BLaER1 treated with 17β-estradiol and CSF1 and Interleukin-3, amounts not matched to agents 10 nM and 100 nM (cell line): ENCODE data around the gene CD164.

Source experiments
- H3K27ac ChIP-seq, 11 experiments: shearing (Covaris generic); formaldehyde crosslinking; 2 replicates each; pipeline ENCODE4 v1.8.1; 2022
- H3K27me3 ChIP-seq, 11 experiments: shearing (Covaris generic); formaldehyde crosslinking; 2 replicates each; pipeline ENCODE4 v1.8.1; 2022
- H3K36me3 ChIP-seq, 11 experiments: shearing (Covaris generic); formaldehyde crosslinking; 2 replicates each; pipeline ENCODE4 v1.8.1; 2022
- H3K4me1 ChIP-seq, 10 experiments: shearing (Covaris generic); formaldehyde crosslinking; 2 replicates each; pipeline ENCODE4 v1.8.1; 2022
- H3K4me2 ChIP-seq, 11 experiments: shearing (Covaris generic); formaldehyde crosslinking; 2 replicates each; pipeline ENCODE4 v1.8.1; 2022
- H3K4me3 ChIP-seq, 10 experiments: shearing (Covaris generic); formaldehyde crosslinking; 2 replicates each; pipeline ENCODE4 v1.8.1; 2022
- H3K9ac ChIP-seq, 11 experiments: shearing (Covaris generic); formaldehyde crosslinking; 2 replicates each; pipeline ENCODE4 v1.8.1; 2022
- H3K9me3 ChIP-seq, 11 experiments: shearing (Covaris generic); formaldehyde crosslinking; replicated peaks in 1 of 11; 2 replicates each; pipeline ENCODE4 v1.8.1; 2022
- H4K20me1 ChIP-seq, 11 experiments: shearing (Covaris generic); formaldehyde crosslinking; 2 replicates each; pipeline ENCODE4 v1.8.1; 2022
- Cebpa-rat ChIP-seq, 11 experiments: shearing (Covaris generic); IDR thresholded peaks; 2 replicates each; pipeline ENCODE4 v1.8.1; 2022

The CD164 gene

DNA sequence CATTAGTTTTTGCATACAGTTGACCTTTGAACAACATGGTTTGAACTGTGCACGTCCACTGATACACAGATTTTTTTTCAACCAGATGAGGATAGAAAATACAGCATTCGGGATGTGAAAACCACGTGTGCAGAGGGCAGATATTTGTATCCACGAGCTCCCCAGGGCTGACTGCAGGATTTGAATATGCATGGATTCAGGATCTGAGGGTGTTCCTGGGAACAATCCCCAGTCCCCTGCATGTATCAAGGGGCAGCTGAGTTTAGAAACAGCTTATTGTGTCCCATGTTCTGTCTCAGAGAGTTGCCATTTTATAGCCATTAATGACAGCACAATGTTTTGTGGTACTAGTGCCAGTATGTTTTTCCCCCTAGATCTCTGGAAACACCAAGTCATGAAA is 53.6 kb downstream of the CD164 start:
- Histone ChIP-seq H3K9me3 (peaks cover 0 to 25% (median 18%) of the 10 kb centered on the region in 11 experiments; a peak in 15 of 22 replicates), H3K27me3 (no peaks in the 10 kb centered on the region), H3K4me1 (peaks cover 16 to 66% (median 30%) of the 10 kb centered on the region in 10 experiments), H3K9ac (no peak overlapping the region), H3K4me3 (no peak overlapping the region), H4K20me1 (no peaks in the 10 kb centered on the region), H3K36me3 (no peaks in the 10 kb centered on the region), H3K4me2 (peak overlapping the region in 1 of 11 experiments; percentile 41; a peak in 1 of 22 replicates), H3K27ac (no peak overlapping the region)
- no peak for TF ChIP-seq Cebpa-rat (IDR thresholded peaks at IDR 0.05)

DNA sequence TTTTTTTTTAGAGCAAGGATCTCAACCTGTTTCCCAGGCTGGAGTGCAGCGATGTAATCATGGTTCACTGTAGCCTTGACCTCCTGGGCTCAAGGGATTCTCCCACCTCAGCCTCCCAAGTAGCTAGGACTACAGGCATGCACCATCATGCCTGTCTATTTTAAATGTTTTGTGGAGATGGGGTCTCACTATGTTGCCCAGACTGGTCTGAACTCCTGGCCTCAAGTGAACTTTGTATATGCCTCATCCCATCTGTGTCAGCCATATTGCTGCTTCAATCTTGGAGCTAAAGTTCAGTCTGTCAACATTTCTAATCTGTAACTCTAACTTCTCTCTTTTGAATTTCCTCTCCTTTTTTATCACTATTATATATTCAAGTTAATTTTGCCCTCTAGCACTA is 54.3 kb downstream of the CD164 start:
- H3K4me1 ChIP-seq: peaks cover 22 to 71% (median 36%) of the 10 kb centered on the region in 10 experiments
- peaks cover 0 to 21% (median 18%) of the 10 kb centered on the region in 11 experiments; a peak in 14 of 22 replicates for H3K9me3 ChIP-seq
- peak overlapping the region in 2 of 11 experiments; percentile 41 to 44; a peak in 4 of 22 replicates for H3K4me2 ChIP-seq
- H3K27ac ChIP-seq: no peak overlapping the region
- H3K9ac ChIP-seq: no peak overlapping the region
- no peak overlapping the region for H3K4me3 ChIP-seq
- H3K27me3 ChIP-seq: no peaks in the 10 kb centered on the region
- H4K20me1 ChIP-seq: no peaks in the 10 kb centered on the region
- no peaks in the 10 kb centered on the region for H3K36me3 ChIP-seq
- TF ChIP-seq Cebpa-rat (IDR thresholded peaks at IDR 0.05): no peak

DNA sequence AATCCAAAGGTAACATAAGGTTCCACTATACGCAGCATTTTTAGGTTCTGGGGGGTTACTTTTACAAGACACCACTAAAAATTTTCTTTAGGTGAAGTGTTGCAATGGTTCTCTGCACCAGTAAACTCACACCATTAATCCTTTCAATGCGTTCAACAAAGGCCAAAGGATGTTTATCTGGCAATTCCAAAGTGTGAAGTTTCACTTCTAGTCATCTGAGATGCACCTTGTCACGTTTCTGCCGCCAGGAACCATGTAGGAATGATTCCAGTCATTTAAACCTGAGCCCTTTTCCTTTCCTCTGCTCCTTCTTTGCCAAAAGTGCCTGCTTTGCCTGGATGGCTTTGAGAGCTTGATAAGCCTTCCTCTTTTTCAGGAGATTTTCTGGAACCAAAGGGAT is 54.8 kb downstream of the CD164 start:
- Histone ChIP-seq H3K36me3 (no peaks in the 10 kb centered on the region), H3K27me3 (no peaks in the 10 kb centered on the region), H3K4me2 (peak overlapping the region in 2 of 11 experiments; percentile 41 to 44; a peak in 3 of 22 replicates), H3K4me3 (no peak overlapping the region), H4K20me1 (no peaks in the 10 kb centered on the region), H3K9me3 (peaks cover 0 to 21% (median 16%) of the 10 kb centered on the region in 11 experiments; a peak in 14 of 22 replicates), H3K9ac (no peak overlapping the region), H3K4me1 (peaks cover 27 to 71% (median 41%) of the 10 kb centered on the region in 10 experiments), H3K27ac (no peak overlapping the region)
- TF ChIP-seq Cebpa-rat (IDR thresholded peaks at IDR 0.05): no peak

DNA sequence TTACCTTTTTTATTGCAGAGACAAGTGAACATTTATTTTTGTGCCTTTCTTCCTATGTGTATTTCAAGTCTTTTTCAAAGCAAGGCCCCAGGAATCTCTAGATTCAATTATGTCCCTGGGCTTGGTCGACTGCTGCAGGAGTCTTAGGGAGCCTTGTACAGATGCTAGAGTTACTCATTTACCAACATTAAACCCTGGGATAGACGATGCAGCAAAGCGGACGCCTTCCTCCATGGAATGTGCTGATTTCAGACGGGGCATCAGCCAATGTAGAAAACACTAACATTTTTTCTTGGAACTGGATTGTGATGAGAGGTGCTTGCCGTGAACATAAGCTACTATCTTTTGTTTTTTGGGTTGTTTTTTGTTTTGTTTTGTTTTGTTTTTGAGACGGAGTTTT is 55.9 kb downstream of the CD164 start:
- no peak for TF ChIP-seq Cebpa-rat (IDR thresholded peaks at IDR 0.05)
- peaks cover 0 to 21% (median 15%) of the 10 kb centered on the region in 11 experiments; a peak in 14 of 22 replicates for H3K9me3 ChIP-seq

DNA sequence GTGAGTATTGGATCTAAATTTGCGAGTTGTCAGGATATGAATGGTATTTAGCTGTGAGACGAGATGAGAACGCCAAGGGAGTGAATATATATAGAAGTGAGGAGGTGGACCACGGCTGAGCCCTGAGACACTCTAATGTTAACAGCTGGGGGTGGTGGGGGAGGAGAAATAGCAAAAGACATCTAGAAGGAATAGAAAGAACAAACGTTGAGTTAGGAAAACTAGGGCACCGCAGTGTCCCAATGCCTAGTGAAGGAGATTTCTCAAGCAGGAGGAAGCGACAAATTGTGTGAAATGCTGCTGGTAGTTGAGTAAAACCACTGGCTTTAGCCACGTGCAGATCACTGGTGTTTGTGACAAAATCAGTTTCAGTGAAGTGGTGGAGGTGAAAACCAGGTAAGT is 56.9 kb downstream of the CD164 start:
- no peak overlapping the region for H3K4me3 ChIP-seq
- peaks cover 0 to 21% (median 15%) of the 10 kb centered on the region in 11 experiments; a peak in 14 of 22 replicates for H3K9me3 ChIP-seq
- no peak overlapping the region for H3K9ac ChIP-seq
- no peaks in the 10 kb centered on the region for H4K20me1 ChIP-seq
- H3K36me3 ChIP-seq: no peaks in the 10 kb centered on the region
- H3K27me3 ChIP-seq: no peaks in the 10 kb centered on the region
- H3K4me2 ChIP-seq: peak overlapping the region; percentile 80 to 95 (median 89); a peak in 19 of 22 replicates
- TF ChIP-seq Cebpa-rat (IDR thresholded peaks at IDR 0.05): no peak
- peaks cover 48 to 76% (median 56%) of the 10 kb centered on the region in 10 experiments for H3K4me1 ChIP-seq
- peak overlapping the region in 2 of 11 experiments; percentile 16 to 43; a peak in 2 of 22 replicates for H3K27ac ChIP-seq

More for the DNA sequence above, 55.9 kb downstream of the CD164 start:
- no peak overlapping the region for H3K4me2 ChIP-seq
- H3K4me3 ChIP-seq: no peak overlapping the region
- no peak overlapping the region for H3K9ac ChIP-seq
- peaks cover 38 to 78% (median 52%) of the 10 kb centered on the region in 10 experiments for H3K4me1 ChIP-seq
- no peak overlapping the region for H3K27ac ChIP-seq
- no peaks in the 10 kb centered on the region for H4K20me1 ChIP-seq
- H3K27me3 ChIP-seq: no peaks in the 10 kb centered on the region
- no peaks in the 10 kb centered on the region for H3K36me3 ChIP-seq

DNA sequence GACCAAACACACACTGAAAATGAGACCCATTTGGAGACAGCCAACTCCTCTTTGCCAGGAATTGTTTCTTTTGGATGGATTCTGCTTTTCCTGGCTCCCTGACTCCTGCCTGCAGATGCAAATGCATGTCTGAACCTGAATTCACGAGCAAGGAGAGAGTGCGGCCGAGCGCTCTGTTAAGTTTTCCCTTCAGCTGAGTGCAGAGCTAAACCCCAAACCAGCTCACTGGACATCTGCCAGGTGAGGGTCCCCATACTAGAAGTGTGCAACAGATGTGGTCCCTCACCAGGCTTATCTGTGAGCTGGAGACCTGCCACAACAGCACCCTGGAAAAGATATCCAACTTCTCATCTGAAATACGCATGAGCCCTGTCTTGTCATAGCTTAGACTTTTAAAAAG is 59.0 kb downstream of the CD164 start:
- H3K4me2 ChIP-seq: peak overlapping the region; percentile 80 to 95 (median 89)
- H3K9ac ChIP-seq: peak overlapping the region in 10 of 11 experiments; percentile 46 to 78 (median 66); a peak in 18 of 22 replicates

DNA sequence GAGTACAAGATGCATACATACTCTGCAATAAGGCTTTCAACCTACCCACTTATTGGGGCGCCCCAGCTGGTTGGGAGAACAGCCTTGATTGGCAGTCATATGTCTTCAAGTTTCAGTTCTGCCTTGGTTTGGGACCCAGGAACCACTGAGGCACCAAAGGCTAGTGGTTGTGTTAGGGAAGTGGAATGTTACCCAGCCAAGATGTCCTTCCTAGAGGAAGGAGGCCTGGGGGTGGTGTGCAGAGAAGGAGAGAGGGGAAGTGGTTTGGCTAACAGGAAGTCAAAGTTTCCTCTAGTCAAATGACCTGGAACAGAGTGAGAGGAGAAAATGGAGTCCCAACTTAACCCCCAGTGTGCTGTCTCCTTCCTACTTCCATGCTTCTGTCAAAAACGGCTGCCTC is 59.4 kb downstream of the CD164 start:
- Histone ChIP-seq H3K9ac (peak overlapping the region in 10 of 11 experiments; percentile 46 to 78 (median 66); a peak in 18 of 22 replicates), H3K27me3 (no peaks in the 10 kb centered on the region), H3K4me3 (peak overlapping the region in 9 of 10 experiments; percentile 2 to 57 (median 43); a peak in 12 of 20 replicates), H3K4me2 (peak overlapping the region; percentile 80 to 95 (median 89)), H3K4me1 (peaks cover 70 to 78% (median 76%) of the 10 kb centered on the region in 10 experiments), H4K20me1 (no peaks in the 10 kb centered on the region), H3K9me3 (peaks cover 0 to 21% (median 15%) of the 10 kb centered on the region in 11 experiments; a peak in 13 of 22 replicates), H3K36me3 (no peaks in the 10 kb centered on the region), H3K27ac (peak overlapping the region; percentile 58 to 94 (median 81); a peak in 21 of 22 replicates)
- TF ChIP-seq Cebpa-rat (IDR thresholded peaks at IDR 0.05): no peak

More for the DNA sequence above, 59.0 kb downstream of the CD164 start:
- Histone ChIP-seq H4K20me1 (no peaks in the 10 kb centered on the region), H3K27ac (peak overlapping the region; percentile 58 to 94 (median 81)), H3K36me3 (no peaks in the 10 kb centered on the region), H3K27me3 (no peaks in the 10 kb centered on the region), H3K9me3 (peaks cover 0 to 21% (median 15%) of the 10 kb centered on the region in 11 experiments; a peak in 13 of 22 replicates), H3K4me1 (peaks cover 66 to 77% (median 72%) of the 10 kb centered on the region in 10 experiments), H3K4me3 (peak overlapping the region in 9 of 10 experiments; percentile 2 to 57 (median 43); a peak in 14 of 20 replicates)
- TF ChIP-seq Cebpa-rat (IDR thresholded peaks at IDR 0.05): no peak

DNA sequence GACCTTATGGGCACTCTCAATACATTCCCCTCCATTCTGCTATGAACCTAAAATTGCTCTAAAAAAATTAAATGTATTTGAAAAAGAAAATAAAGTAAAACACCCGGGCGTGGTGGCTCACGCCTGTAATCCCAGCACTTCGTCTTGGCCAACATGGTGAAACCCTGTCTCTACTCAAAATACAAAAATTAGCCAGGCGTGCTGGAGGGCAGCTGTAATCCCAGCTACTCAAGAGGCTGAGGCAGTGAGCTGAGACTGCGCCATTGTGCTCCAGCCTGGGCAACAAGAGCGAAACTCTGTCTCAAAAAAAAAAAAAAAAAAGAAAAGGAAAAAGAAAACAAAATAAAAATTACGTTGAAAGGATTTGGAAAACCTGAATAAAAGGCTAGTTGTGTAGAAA is 60.5 kb downstream of the CD164 start:
- peaks cover 0 to 21% (median 14%) of the 10 kb centered on the region in 11 experiments; a peak in 13 of 22 replicates for H3K9me3 ChIP-seq
- peak overlapping the region in 2 of 11 experiments; percentile 42 to 77; a peak in 4 of 22 replicates for H3K9ac ChIP-seq
- peak overlapping the region; percentile 80 to 95 (median 89) for H3K4me2 ChIP-seq
- H3K4me3 ChIP-seq: no peak overlapping the region
- peak overlapping the region in 10 of 11 experiments; percentile 23 to 94 (median 82); a peak in 19 of 22 replicates for H3K27ac ChIP-seq
- peak in 1 of 11 experiments; percentile 52; a peak in 2 of 22 replicates for TF ChIP-seq Cebpa-rat (IDR thresholded peaks at IDR 0.05)
- H3K27me3 ChIP-seq: no peaks in the 10 kb centered on the region
- H3K4me1 ChIP-seq: peaks cover 76 to 88% (median 83%) of the 10 kb centered on the region in 10 experiments
- H4K20me1 ChIP-seq: no peaks in the 10 kb centered on the region
- H3K36me3 ChIP-seq: no peaks in the 10 kb centered on the region

DNA sequence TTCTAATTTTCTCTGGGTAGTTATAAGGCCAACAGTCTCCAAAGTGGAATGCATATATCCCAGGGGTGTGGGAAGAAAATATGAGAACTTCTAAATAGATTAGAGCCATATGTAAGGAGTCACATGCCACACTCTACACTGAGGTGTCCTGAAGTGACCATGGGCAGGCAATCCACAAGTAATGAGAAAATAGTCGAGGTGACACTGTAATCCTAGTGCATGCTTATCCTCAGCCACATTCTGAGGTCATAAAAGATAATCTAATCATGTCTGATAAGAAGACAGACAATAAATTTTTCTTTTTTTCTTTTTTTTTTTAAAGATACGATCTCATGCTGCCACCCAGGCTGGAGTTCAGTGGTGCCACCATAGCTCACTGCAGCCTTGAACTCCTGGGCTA is 62.2 kb downstream of the CD164 start:
- H3K4me3 ChIP-seq: no peak overlapping the region
- peaks cover 72 to 92% (median 84%) of the 10 kb centered on the region in 10 experiments for H3K4me1 ChIP-seq
- no peak for TF ChIP-seq Cebpa-rat (IDR thresholded peaks at IDR 0.05)
- no peaks in the 10 kb centered on the region for H4K20me1 ChIP-seq
- no peaks in the 10 kb centered on the region for H3K27me3 ChIP-seq
- H3K27ac ChIP-seq: peak overlapping the region in 2 of 11 experiments; percentile 4 to 64; a peak in 2 of 22 replicates
- peaks cover 0 to 10% (median 0%) of the 10 kb centered on the region in 11 experiments; a peak in 8 of 22 replicates for H3K9me3 ChIP-seq
- no peaks in the 10 kb centered on the region for H3K36me3 ChIP-seq
- H3K4me2 ChIP-seq: peak overlapping the region in 4 of 11 experiments; percentile 19 to 83 (median 68); a peak in 4 of 22 replicates
- no peak overlapping the region for H3K9ac ChIP-seq
